ENCODE results near the gene BLOC1S2.
"Not testable (repeated sequence)": the region's sequence is repeated elsewhere in the genome, so short reads cannot be mapped to it uniquely, and the experiment has no call there.

The BLOC1S2 gene

GRCh38 chr10:100315615-100316014 lies 29.1 kb upstream of the BLOC1S2 start:
- Mint-ChIP-seq H3K9me3 (no peaks in the 10 kb centered on the region), H3K27me3 (ENCODE audit: low read depth, poor library complexity) (peaks cover 55% of the 10 kb centered on the region), H3K27ac (no peak overlapping the region), H3K4me1 (peaks cover 10% of the 10 kb centered on the region), H3K4me3 (no peak overlapping the region), H3K36me3 (ENCODE audit: low read depth) (no peaks in the 10 kb centered on the region)
- TF ChIP-seq CTCF (IDR thresholded peaks at IDR 0.05), result no peak
- DNase-seq, result no peak

- no peaks in the 10 kb centered on the region for H3K9me3 Mint-ChIP-seq
- no peak overlapping the region for H3K27ac Mint-ChIP-seq
- peaks cover 58% of the 10 kb centered on the region for H3K27me3 Mint-ChIP-seq (ENCODE audit: low read depth, poor library complexity)
Observed at GRCh38 chr10:100311298-100311697, 24.8 kb upstream of the BLOC1S2 start.

GRCh38 chr10:100307684-100308083 lies 21.2 kb upstream of the BLOC1S2 start:
- no peaks in the 10 kb centered on the region for H3K4me1 Mint-ChIP-seq
- no peak overlapping the region for H3K27ac Mint-ChIP-seq
- no peak for DNase-seq
- H3K9me3 Mint-ChIP-seq, result no peaks in the 10 kb centered on the region
- no peak for TF ChIP-seq CTCF (IDR thresholded peaks at IDR 0.05)
- H3K36me3 Mint-ChIP-seq (ENCODE audit: low read depth), result no peaks in the 10 kb centered on the region
- no peak overlapping the region for H3K4me3 Mint-ChIP-seq
- peaks cover 57% of the 10 kb centered on the region for H3K27me3 Mint-ChIP-seq (ENCODE audit: low read depth, poor library complexity)

More at GRCh38 chr10:100311298-100311697, 24.8 kb upstream of the BLOC1S2 start:
- Mint-ChIP-seq H3K4me1 (peaks cover 10% of the 10 kb centered on the region), H3K36me3 (ENCODE audit: low read depth) (no peaks in the 10 kb centered on the region), H3K4me3 (no peak overlapping the region)
- no peak for DNase-seq
- no peak for TF ChIP-seq CTCF (IDR thresholded peaks at IDR 0.05)

- Mint-ChIP-seq H3K36me3 (ENCODE audit: low read depth) (no peaks in the 10 kb centered on the region), H3K27me3 (ENCODE audit: low read depth, poor library complexity) (peaks cover 49% of the 10 kb centered on the region), H3K4me1 (no peaks in the 10 kb centered on the region), H3K4me3 (no peak overlapping the region), H3K27ac (no peak overlapping the region), H3K9me3 (no peaks in the 10 kb centered on the region)
- DNase-seq, result no peak
- no peak for TF ChIP-seq CTCF (IDR thresholded peaks at IDR 0.05)
Observed at GRCh38 chr10:100306861-100307260, 20.4 kb upstream of the BLOC1S2 start.

GRCh38 chr10:100304414-100304813 lies 17.9 kb upstream of the BLOC1S2 start:
- no peak for DNase-seq
- Mint-ChIP-seq H3K4me3 (no peak overlapping the region), H3K9me3 (peaks cover 6% of the 10 kb centered on the region), H3K36me3 (ENCODE audit: low read depth) (no peaks in the 10 kb centered on the region), H3K27ac (no peak overlapping the region), H3K27me3 (ENCODE audit: low read depth, poor library complexity) (peaks cover 40% of the 10 kb centered on the region), H3K4me1 (peaks cover 5% of the 10 kb centered on the region)
- no peak for TF ChIP-seq CTCF (IDR thresholded peaks at IDR 0.05)

GRCh38 chr10:100303724-100304319 lies 17.3 kb upstream of the BLOC1S2 start:
- peaks cover 9% of the 10 kb centered on the region for H3K4me1 Mint-ChIP-seq
- no peak overlapping the region for H3K4me3 Mint-ChIP-seq
- peak; percentile 59 for TF ChIP-seq CTCF (IDR thresholded peaks at IDR 0.05)
- peaks cover 43% of the 10 kb centered on the region for H3K27me3 Mint-ChIP-seq (ENCODE audit: low read depth, poor library complexity)
- peaks cover 6% of the 10 kb centered on the region for H3K9me3 Mint-ChIP-seq
- no peak for DNase-seq
- H3K36me3 Mint-ChIP-seq (ENCODE audit: low read depth), result no peaks in the 10 kb centered on the region
- no peak overlapping the region for H3K27ac Mint-ChIP-seq

- H3K27ac Mint-ChIP-seq; H3K4me3 Mint-ChIP-seq; H3K36me3 Mint-ChIP-seq (ENCODE audit: low read depth); H3K4me1 Mint-ChIP-seq; H3K9me3 Mint-ChIP-seq; DNase-seq: not testable (repeated sequence)
- H3K27me3 Mint-ChIP-seq (ENCODE audit: low read depth, poor library complexity), result peaks cover 25% of the 10 kb centered on the region
Observed at GRCh38 chr10:100301123-100301522, 14.6 kb upstream of the BLOC1S2 start.

Measured in nephron progenitor cell (in vitro differentiated cells).